ENCODE results near the gene TAPBP. TPM values are rescaled to one million over a fixed set of nuclear protein-coding genes. Genes with fewer than 3 reads are reported as not detected.

The TAPBP gene
- total and polyA plus RNA-seq, 9 of the 15 experiments (the other 6 are each of a cell fraction or from before 2014, with no cell fraction given) = 5.6 to 74.0 (median 22.3) TPM

- TF ChIP-seq EP400 (IDR thresholded peaks at IDR 0.05) = peak; percentile 84; the same call in 1 of the 2 replicates
- TF ChIP-seq STAG1 (CRISPR knock-in tag; IDR thresholded peaks at IDR 0.05; ENCODE audit: borderline replicate concordance) = peak; percentile 54; the same call in 1 of the 2 replicates
- TF ChIP-seq CBFB (CRISPR knock-in tag; IDR thresholded peaks at IDR 0.05) = peak; percentile 58; the same call in 1 of the 2 replicates
- TF ChIP-seq ZNF780A (CRISPR knock-in tag; IDR thresholded peaks at IDR 0.05) = peak; percentile 81; the same call in 1 of the 2 replicates
- TF ChIP-seq E2F4 (CRISPR knock-in tag; IDR thresholded peaks at IDR 0.05; ENCODE audit: low read depth) = peak; percentile 51; the same call in 1 of the 2 replicates
- TF ChIP-seq MCM5 (IDR thresholded peaks at IDR 0.05; ENCODE audit: low read depth) = no peak
- peak; percentile 47 for TF ChIP-seq NFIC (IDR thresholded peaks at IDR 0.05)
- no peak for TF ChIP-seq BCOR (IDR thresholded peaks at IDR 0.05)
- peak; percentile 80 for TF ChIP-seq ZNF24 (IDR thresholded peaks at IDR 0.05)
- TF ChIP-seq NFYB (IDR thresholded peaks at IDR 0.05; ENCODE audit: extremely low read depth, insufficient read length) = no peak
- TF ChIP-seq XRCC4 (IDR thresholded peaks at IDR 0.05; ENCODE audit: extremely low read depth, insufficient read depth, insufficient read length) = no peak
- peak; percentile 92 for TF ChIP-seq TFAP4 (CRISPR knock-in tag; IDR thresholded peaks at IDR 0.05; ENCODE audit: borderline replicate concordance)
- 0 out of 2 replicates have a peak, but pooled peaks have one; percentile 7 for TF ChIP-seq NR4A1 (CRISPR knock-in tag; IDR thresholded peaks at IDR 0.05)
- TF ChIP-seq NR4A1 (tag; IDR thresholded peaks at IDR 0.05) = peak; percentile 44; the same call in 1 of the 2 replicates
- no peak for TF ChIP-seq ASH1L (IDR thresholded peaks at IDR 0.05; ENCODE audit: borderline replicate concordance, low read depth, partially characterized antibody)
- peak; percentile 79 for TF ChIP-seq ZNF253 (CRISPR knock-in tag; conservative IDR thresholded peaks at IDR 0.05)
- peak; percentile 74 for TF ChIP-seq ZNF57 (CRISPR knock-in tag; IDR thresholded peaks at IDR 0.05)
- TF ChIP-seq KLF1 (tag; IDR thresholded peaks at IDR 0.05) = peak; percentile 94
- no peak for TF ChIP-seq DEAF1 (CRISPR knock-in tag; IDR thresholded peaks at IDR 0.05)
- TF ChIP-seq FOXK1 (CRISPR knock-in tag; IDR thresholded peaks at IDR 0.05; ENCODE audit: borderline replicate concordance) = peak; percentile 73; the same call in 1 of the 2 replicates
- TF ChIP-seq ARID3B (CRISPR knock-in tag; IDR thresholded peaks at IDR 0.05; ENCODE audit: borderline replicate concordance) = no peak
- TF ChIP-seq POLR2G (IDR thresholded peaks at IDR 0.05; ENCODE audit: low read depth, low read length) = peak; percentile 91
- peak; percentile 88 for TF ChIP-seq ZBTB17 (CRISPR knock-in tag; IDR thresholded peaks at IDR 0.05)
These were observed 36.8 kb downstream of the TAPBP start, which contains the start of gene B3GALT4 (continued) for GRCh38 chr6:33276864-33277662.

Measured in K562 (cell line).